Astrocyte (in vitro differentiated cells and primary cell): ENCODE measurements around the gene RPP25L. TPM values are rescaled to one million over a fixed set of nuclear protein-coding genes. Genes with fewer than 3 reads are reported as not detected.

Source experiments
- DNase-seq: peaks from one replicate; pipeline ENCODE4 v3.0.0-alpha.2; 2010; ENCODE audit warnings: low read depth
- FAIRE-seq: peaks from 2 replicates; lab custom pipeline; 2011; peaks lifted over from hg19 to GRCh38; lab: Jason Lieb, UNC
- H2AFZ ChIP-seq: 2 replicates; pipeline ENCODE4 v1.6.0; 2012; ENCODE audit warnings: low read depth, low read length, inconsistent platforms
- H3K27ac ChIP-seq: 2 replicates; pipeline ENCODE4 v1.5.1; 2011; ENCODE audit warnings: low read depth, low read length, inconsistent platforms
- H3K27me3 ChIP-seq: 2 replicates; pipeline ENCODE4 v1.6.0; 2011; ENCODE audit warnings: low read length, inconsistent platforms; ENCODE audit not compliant: insufficient read depth
- H3K36me3 ChIP-seq: 2 replicates; pipeline ENCODE4 v1.5.1; 2011; ENCODE audit warnings: low read length, inconsistent platforms; ENCODE audit not compliant: insufficient read depth
- H3K4me1 ChIP-seq: 2 replicates; pipeline ENCODE4 v1.5.1; 2011; ENCODE audit warnings: low read length, inconsistent platforms; ENCODE audit not compliant: insufficient read depth
- H3K4me2 ChIP-seq: 2 replicates; pipeline ENCODE4 v1.6.0; 2012; ENCODE audit warnings: low read length, inconsistent platforms
- H3K4me3 ChIP-seq: 2 replicates; pipeline ENCODE4 v1.5.1; 2011; ENCODE audit warnings: low read depth, mild to moderate bottlenecking, low read length, inconsistent platforms; ENCODE audit not compliant: insufficient read depth
- H3K79me2 ChIP-seq: 2 replicates; pipeline ENCODE4 v1.6.0; 2012; ENCODE audit warnings: mild to moderate bottlenecking, low read length, inconsistent platforms; ENCODE audit not compliant: insufficient read depth
- H3K9ac ChIP-seq: 2 replicates; pipeline ENCODE4 v1.6.0; 2012; ENCODE audit warnings: mild to moderate bottlenecking, low read length, inconsistent platforms
- H3K9me3 ChIP-seq: 2 replicates; pipeline ENCODE4 v1.5.1; 2012; ENCODE audit warnings: low read depth, mild to moderate bottlenecking, low read length, inconsistent platforms; ENCODE audit not compliant: insufficient read depth
- H4K20me1 ChIP-seq: 2 replicates; pipeline ENCODE4 v1.6.0; 2012; ENCODE audit warnings: low read length, inconsistent platforms; ENCODE audit not compliant: insufficient read depth
- H3K27ac Mint-ChIP-seq: one replicate; pipeline ENCODE4 v1.8.0; 2021; ENCODE audit warnings: mild to moderate bottlenecking, mixed read lengths; ENCODE audit not compliant: unreplicated experiment
- H3K27me3 Mint-ChIP-seq: one replicate; pipeline ENCODE4 v1.8.0; 2021; ENCODE audit warnings: low read depth, mixed read lengths; ENCODE audit not compliant: unreplicated experiment
- H3K36me3 Mint-ChIP-seq: one replicate; pipeline ENCODE4 v1.8.0; 2021; ENCODE audit warnings: low read depth, mixed read lengths; ENCODE audit not compliant: unreplicated experiment
- H3K4me1 Mint-ChIP-seq: one replicate; pipeline ENCODE4 v1.8.0; 2021; ENCODE audit warnings: low read depth, mixed read lengths; ENCODE audit not compliant: unreplicated experiment
- H3K4me3 Mint-ChIP-seq: one replicate; pipeline ENCODE4 v1.8.0; 2021; ENCODE audit warnings: mild to moderate bottlenecking, moderate library complexity, mixed read lengths; ENCODE audit not compliant: unreplicated experiment
- H3K9me3 Mint-ChIP-seq: one replicate; pipeline ENCODE4 v1.8.0; 2021; ENCODE audit warnings: mild to moderate bottlenecking, mixed read lengths; ENCODE audit not compliant: unreplicated experiment
- EZH2 ChIP-seq: IDR thresholded peaks from 2 replicates; pipeline ENCODE4 v1.6.1; 2012; ENCODE audit warnings: mild to moderate bottlenecking, low read length, inconsistent platforms; ENCODE audit not compliant: insufficient read depth
- total RNA-seq: library from RNA; stranded (reverse); gene quantifications from 2 replicates; pipeline ENCODE4 v1.2.1, GENCODE V29; 2021
- TF ChIP-seq, protein P1 (sequence below): IDR thresholded peaks from 2 replicates; pipeline ENCODE4 v1.5.1; 2011; ENCODE audit warnings: low read depth, mild to moderate bottlenecking, inconsistent platforms, low read length, moderate library complexity; ENCODE audit not compliant: insufficient read depth

The RPP25L gene
- total RNA-seq, 1 donor from 2014 or later: 13.9 TPM

DNA sequence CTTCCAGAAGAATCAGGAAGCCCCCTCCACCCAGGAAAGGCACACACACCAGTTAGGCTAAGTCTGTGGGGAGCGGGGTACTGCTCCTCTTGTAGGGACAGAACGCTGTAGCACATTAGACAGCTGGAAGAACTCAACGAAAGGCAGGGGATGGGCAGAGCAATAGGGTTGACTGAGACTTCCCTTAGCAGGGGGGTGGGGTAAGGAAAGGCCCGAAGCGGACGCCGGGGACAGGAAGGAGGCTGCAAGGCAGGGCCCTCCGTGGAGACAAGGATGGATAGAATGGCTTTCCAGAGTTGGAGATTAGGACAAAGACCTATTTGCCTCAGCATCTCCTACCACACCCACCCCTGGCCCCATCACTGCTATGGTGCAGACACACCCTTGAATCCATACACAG, 36.7 kb downstream of the RPP25L start:
- no peak overlapping the region for H3K27ac ChIP-seq
- H3K4me3 ChIP-seq: no peak overlapping the region
- H3K4me3 Mint-ChIP-seq: no peak overlapping the region
- no peak for FAIRE-seq
- H3K36me3 Mint-ChIP-seq: no peaks in the 10 kb centered on the region
- no peak overlapping the region for H3K9ac ChIP-seq
- H3K4me1 Mint-ChIP-seq: peaks cover 36% of the 10 kb centered on the region
- TF ChIP-seq EZH2: no peak
- TF ChIP-seq, protein P1, sequence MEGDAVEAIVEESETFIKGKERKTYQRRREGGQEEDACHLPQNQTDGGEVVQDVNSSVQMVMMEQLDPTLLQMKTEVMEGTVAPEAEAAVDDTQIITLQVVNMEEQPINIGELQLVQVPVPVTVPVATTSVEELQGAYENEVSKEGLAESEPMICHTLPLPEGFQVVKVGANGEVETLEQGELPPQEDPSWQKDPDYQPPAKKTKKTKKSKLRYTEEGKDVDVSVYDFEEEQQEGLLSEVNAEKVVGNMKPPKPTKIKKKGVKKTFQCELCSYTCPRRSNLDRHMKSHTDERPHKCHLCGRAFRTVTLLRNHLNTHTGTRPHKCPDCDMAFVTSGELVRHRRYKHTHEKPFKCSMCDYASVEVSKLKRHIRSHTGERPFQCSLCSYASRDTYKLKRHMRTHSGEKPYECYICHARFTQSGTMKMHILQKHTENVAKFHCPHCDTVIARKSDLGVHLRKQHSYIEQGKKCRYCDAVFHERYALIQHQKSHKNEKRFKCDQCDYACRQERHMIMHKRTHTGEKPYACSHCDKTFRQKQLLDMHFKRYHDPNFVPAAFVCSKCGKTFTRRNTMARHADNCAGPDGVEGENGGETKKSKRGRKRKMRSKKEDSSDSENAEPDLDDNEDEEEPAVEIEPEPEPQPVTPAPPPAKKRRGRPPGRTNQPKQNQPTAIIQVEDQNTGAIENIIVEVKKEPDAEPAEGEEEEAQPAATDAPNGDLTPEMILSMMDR: no peak
- no peak overlapping the region for H2AFZ ChIP-seq
- no peaks in the 10 kb centered on the region for H3K9me3 ChIP-seq
- H3K4me2 ChIP-seq: no peak overlapping the region
- peaks cover 29% of the 10 kb centered on the region for H3K27me3 Mint-ChIP-seq
- no peak for DNase-seq
- H3K27ac Mint-ChIP-seq: no peak overlapping the region
- no peaks in the 10 kb centered on the region for H3K9me3 Mint-ChIP-seq
- H3K36me3 ChIP-seq: no peaks in the 10 kb centered on the region
- peaks cover 49% of the 10 kb centered on the region for H3K27me3 ChIP-seq
- peaks cover 4% of the 10 kb centered on the region for H3K4me1 ChIP-seq
- H4K20me1 ChIP-seq: peaks cover 15% of the 10 kb centered on the region
- H3K79me2 ChIP-seq: no peaks in the 10 kb centered on the region

DNA sequence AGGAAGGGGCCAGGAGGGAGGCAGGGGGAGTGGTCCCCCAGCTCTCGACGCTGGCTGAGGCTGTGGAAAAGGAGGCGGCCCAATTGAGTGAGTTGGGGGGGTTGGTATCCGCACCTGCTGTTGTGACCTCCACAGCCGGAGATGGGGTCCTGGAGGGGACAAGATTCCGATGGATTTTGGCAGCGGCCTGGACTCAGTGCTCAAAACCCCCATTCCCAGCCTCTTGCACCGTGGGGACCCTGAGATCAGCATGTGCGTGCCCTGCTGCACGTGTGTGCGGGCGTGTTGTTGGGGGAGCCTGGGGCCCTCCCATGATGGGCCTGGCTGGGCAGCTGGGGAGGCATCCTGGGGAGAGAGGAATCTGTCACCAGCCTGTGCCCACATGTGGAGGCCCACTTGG, 37.3 kb downstream of the RPP25L start:
- peaks cover 32% of the 10 kb centered on the region for H3K27me3 Mint-ChIP-seq
- no peak overlapping the region for H3K27ac Mint-ChIP-seq
- no peaks in the 10 kb centered on the region for H3K9me3 Mint-ChIP-seq

More for the DNA sequence above, 37.3 kb downstream of the RPP25L start:
- Histone ChIP-seq H3K4me1 (peaks cover 4% of the 10 kb centered on the region), H3K79me2 (no peaks in the 10 kb centered on the region), H3K27me3 (peaks cover 45% of the 10 kb centered on the region), H2AFZ (no peak overlapping the region), H4K20me1 (peaks cover 15% of the 10 kb centered on the region), H3K27ac (no peak overlapping the region), H3K9me3 (no peaks in the 10 kb centered on the region), H3K36me3 (no peaks in the 10 kb centered on the region), H3K4me2 (no peak overlapping the region), H3K9ac (no peak overlapping the region), H3K4me3 (no peak overlapping the region)
- no peak for DNase-seq
- FAIRE-seq: no peak
- TF ChIP-seq EZH2: no peak
- TF ChIP-seq, protein P1: no peak
- H3K36me3 Mint-ChIP-seq: no peaks in the 10 kb centered on the region
- H3K4me3 Mint-ChIP-seq: no peak overlapping the region
- H3K4me1 Mint-ChIP-seq: peaks cover 41% of the 10 kb centered on the region
